Measurements from ENCODE around the gene MAST3. TPM values are rescaled to one million over a fixed set of nuclear protein-coding genes. Genes with fewer than 3 reads are reported as not detected.

The MAST3 gene
- polyA plus RNA-seq, 1 experiment = 2.8 TPM

DNA sequence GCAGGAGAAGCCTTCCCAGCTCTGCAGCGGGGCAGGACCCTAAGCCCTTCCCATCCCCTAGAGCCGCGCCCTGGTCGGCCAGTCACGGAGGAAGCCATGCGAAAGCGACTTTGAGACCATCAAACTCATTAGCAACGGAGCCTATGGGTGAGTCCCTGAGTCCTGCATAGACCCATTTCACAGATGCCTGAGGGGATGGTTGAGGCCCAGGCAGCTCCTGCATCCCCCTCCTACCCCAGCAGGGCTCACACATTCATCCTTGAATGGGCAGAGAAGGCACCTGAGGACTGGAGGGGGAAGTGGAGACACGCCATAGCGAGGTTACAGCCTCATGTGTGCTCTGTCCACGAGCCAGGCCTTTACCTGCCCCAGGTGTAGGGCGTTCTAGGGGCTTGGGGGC, 31.2 kb downstream of the MAST3 start:
- no peak for DNase-seq (ENCODE audit: low read depth)
- Histone ChIP-seq H3K27me3 (ENCODE audit: control insufficient read depth, insufficient read depth, low read length) (no peaks in the 10 kb centered on the region), H3K36me3 (ENCODE audit: control insufficient read depth, insufficient read depth, low read length) (peaks cover 23% of the 10 kb centered on the region), H3K4me3 (ENCODE audit: low read depth, low read length) (no peak overlapping the region)
- no peak for TF ChIP-seq CTCF (IDR thresholded peaks at IDR 0.05; ENCODE audit: insufficient read depth, low read depth, low read length)
- POLR2A ChIA-PET = no interaction called here
- CTCF ChIA-PET = interaction anchor here (1.4 to 2.0 kb wide), 2 partner anchors 16 to 39 kb away, joined by 4 to 6 read pairs; no protein-coding TSS in a partner anchor

DNA sequence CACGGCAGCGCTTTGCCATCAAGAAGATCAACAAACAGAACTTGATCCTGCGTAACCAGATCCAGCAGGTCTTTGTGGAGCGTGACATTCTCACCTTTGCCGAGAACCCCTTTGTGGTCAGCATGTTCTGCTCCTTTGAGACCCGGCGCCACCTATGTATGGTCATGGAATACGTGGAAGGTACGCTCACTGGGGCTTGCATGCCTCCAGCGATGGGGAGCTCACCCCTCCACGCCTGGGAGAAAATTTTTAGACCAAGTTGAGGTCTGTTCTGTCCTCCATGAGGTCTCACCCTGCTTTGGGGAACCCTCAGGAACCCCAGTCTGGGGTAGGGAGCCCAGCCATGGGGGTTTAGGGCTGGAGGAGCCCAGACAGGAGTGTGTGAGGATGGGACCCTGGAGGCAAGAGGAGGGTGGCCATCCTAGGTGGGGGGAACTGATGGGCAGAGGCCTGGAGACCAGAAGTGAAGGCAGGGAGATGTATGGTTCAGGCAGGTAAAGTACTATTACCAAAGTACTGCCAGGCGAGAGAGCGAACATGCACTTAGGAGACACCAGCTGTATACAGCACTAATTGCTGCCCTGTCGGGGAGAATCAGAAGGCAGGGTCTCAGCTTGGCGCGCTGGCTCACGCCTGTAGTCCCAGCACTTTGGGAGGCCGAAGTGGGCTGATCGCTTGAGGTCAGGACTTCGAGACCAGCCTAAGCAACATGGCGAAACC, 33.1 kb downstream of the MAST3 start:
- H3K36me3 ChIP-seq (ENCODE audit: control insufficient read depth, insufficient read depth, low read length) = peaks cover 26% of the 10 kb centered on the region
- CTCF ChIA-PET = interaction anchor here (0.9 kb wide), 1 partner anchor 18 kb away, joined by 3 read pairs; no protein-coding TSS in a partner anchor
- H3K4me3 ChIP-seq (ENCODE audit: low read depth, low read length) = no peak overlapping the region
- no peak for DNase-seq (ENCODE audit: low read depth)
- POLR2A ChIA-PET = no interaction called here
- H3K27me3 ChIP-seq (ENCODE audit: control insufficient read depth, insufficient read depth, low read length) = no peaks in the 10 kb centered on the region
- TF ChIP-seq CTCF (IDR thresholded peaks at IDR 0.05; ENCODE audit: insufficient read depth, low read depth, low read length) = no peak

DNA sequence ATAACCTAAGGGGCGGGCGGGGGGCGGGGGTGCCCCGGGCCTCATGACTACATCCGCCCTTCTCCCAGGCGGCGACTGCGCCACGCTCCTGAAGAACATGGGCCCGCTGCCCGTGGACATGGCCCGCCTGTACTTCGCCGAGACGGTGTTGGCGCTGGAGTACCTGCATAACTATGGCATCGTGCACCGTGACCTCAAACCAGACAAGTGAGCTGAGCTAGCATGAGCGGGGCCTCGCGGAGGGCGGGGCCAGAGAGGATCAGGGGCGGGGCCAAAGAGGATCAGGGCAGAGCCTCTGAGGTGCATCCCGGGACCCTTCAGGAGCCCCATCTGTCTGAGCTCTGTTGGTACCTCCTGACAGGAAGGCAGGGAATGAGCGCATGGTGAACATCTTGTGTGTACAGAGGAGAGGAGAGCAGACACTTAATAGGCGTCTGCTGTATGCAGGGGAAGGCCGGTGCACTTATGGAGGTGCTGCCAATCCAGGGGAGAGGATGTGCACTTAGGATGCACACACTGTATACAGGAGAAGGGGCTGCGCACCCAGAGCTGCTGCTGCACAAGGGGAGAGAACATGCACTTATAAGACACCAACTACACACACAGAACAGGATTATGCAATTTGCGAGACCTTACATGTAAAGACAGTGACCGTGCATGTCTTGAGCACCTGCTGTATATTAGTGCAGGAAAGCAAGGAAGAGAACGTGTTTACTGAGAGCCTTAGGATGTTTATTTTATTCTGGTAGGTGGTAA, 34.4 kb downstream of the MAST3 start:
- Histone ChIP-seq H3K4me3 (ENCODE audit: low read depth, low read length) (no peak overlapping the region), H3K27me3 (ENCODE audit: control insufficient read depth, insufficient read depth, low read length) (no peaks in the 10 kb centered on the region), H3K36me3 (ENCODE audit: control insufficient read depth, insufficient read depth, low read length) (peaks cover 26% of the 10 kb centered on the region)
- no peak for TF ChIP-seq CTCF (IDR thresholded peaks at IDR 0.05; ENCODE audit: insufficient read depth, low read depth, low read length)
- ChIA-PET CTCF (no interaction called here), POLR2A (no interaction called here)
- DNase-seq (ENCODE audit: low read depth) = no peak

GRCh38 chr19:18135712-18136584, 38.4 kb downstream of the MAST3 start:
- Histone ChIP-seq H3K27me3 (ENCODE audit: control insufficient read depth, insufficient read depth, low read length) (no peaks in the 10 kb centered on the region), H3K36me3 (ENCODE audit: control insufficient read depth, insufficient read depth, low read length) (peaks cover 20% of the 10 kb centered on the region), H3K4me3 (ENCODE audit: low read depth, low read length) (no peak overlapping the region)
- ChIA-PET CTCF (interaction anchor here (1.2 kb wide), 1 partner anchor 16 kb away, joined by 3 read pairs; no protein-coding TSS in a partner anchor), POLR2A (no interaction called here)
- TF ChIP-seq CTCF (IDR thresholded peaks at IDR 0.05; ENCODE audit: insufficient read depth, low read depth, low read length) = no peak
- DNase-seq (ENCODE audit: low read depth) = no peak
